ENCODE results near the gene KCNJ2. TPM values are rescaled to one million over a fixed set of nuclear protein-coding genes. Genes with fewer than 3 reads are reported as not detected.

Gene KCNJ2
- total RNA-seq, 4 donors from 2014 or later: 7.3 to 18.9 (median 10.6) TPM

GRCh38 chr17:70121126-70121525, 48.2 kb upstream of the KCNJ2 start:
- Histone ChIP-seq H3K27ac (peak overlapping the region in 1 of 4 donors; percentile 31), H3K4me3 (no peak overlapping the region), H3K27me3 (no peaks in the 10 kb centered on the region), H3K9me3 (no peaks in the 10 kb centered on the region), H3K36me3 (no peaks in the 10 kb centered on the region), H3K4me1 (no peaks in the 10 kb centered on the region)
- in situ Hi-C loops (cut with MboI; ENCODE audit: low sequenced_read_pairs in 4 of 4) (no loop called here), intact Hi-C loops (cut with DNase I; ENCODE audit: low total_unique reads) (no loop called here)
- no peak for TF ChIP-seq CTCF (IDR thresholded peaks at IDR 0.05 in 4 of 5, conservative IDR thresholded peaks at IDR 0.05 in 1 of 5)
- TF ChIP-seq POLR2A (IDR thresholded peaks at IDR 0.05): no peak
- DNase-seq: no peak
- no peak for ATAC-seq

GRCh38 chr17:70123193-70123592, 46.1 kb upstream of the KCNJ2 start:
- TF ChIP-seq CTCF (IDR thresholded peaks at IDR 0.05 in 4 of 5, conservative IDR thresholded peaks at IDR 0.05 in 1 of 5): no peak
- no peak for TF ChIP-seq POLR2A (IDR thresholded peaks at IDR 0.05)
- in situ Hi-C loops (cut with MboI; ENCODE audit: low sequenced_read_pairs in 4 of 4) (no loop called here), intact Hi-C loops (cut with DNase I; ENCODE audit: low total_unique reads) (no loop called here)
- no peak overlapping the region for H3K27ac ChIP-seq
- no peaks in the 10 kb centered on the region for H3K27me3 ChIP-seq
- DNase-seq (no peak), ATAC-seq (no peak)
- H3K36me3 ChIP-seq: no peaks in the 10 kb centered on the region
- H3K4me1 ChIP-seq: no peaks in the 10 kb centered on the region
- no peak overlapping the region for H3K4me3 ChIP-seq
- no peaks in the 10 kb centered on the region for H3K9me3 ChIP-seq

GRCh38 chr17:70124723-70125122, 44.6 kb upstream of the KCNJ2 start:
- DNase-seq: no peak
- H3K27me3 ChIP-seq: no peaks in the 10 kb centered on the region
- H3K36me3 ChIP-seq: no peaks in the 10 kb centered on the region
- no peak overlapping the region for H3K27ac ChIP-seq
- in situ Hi-C loops (cut with MboI; ENCODE audit: low sequenced_read_pairs in 4 of 4) (loop anchor here in 2 of 4 donors (25.0 kb wide), 2 partner anchors 387 to 787 kb away; partner anchors contain the start of gene ABCA5 (in 1 of the 2)), intact Hi-C loops (cut with DNase I; ENCODE audit: low total_unique reads) (no loop called here)
- H3K4me1 ChIP-seq: no peaks in the 10 kb centered on the region
- TF ChIP-seq CTCF (IDR thresholded peaks at IDR 0.05 in 4 of 5, conservative IDR thresholded peaks at IDR 0.05 in 1 of 5) (no peak), POLR2A (IDR thresholded peaks at IDR 0.05) (no peak)
- H3K4me3 ChIP-seq: no peak overlapping the region
- no peak for ATAC-seq
- H3K9me3 ChIP-seq: no peaks in the 10 kb centered on the region

GRCh38 chr17:70127221-70127873, 42.0 kb upstream of the KCNJ2 start:
- in situ Hi-C loops (cut with MboI; ENCODE audit: low sequenced_read_pairs in 4 of 4): loop anchor here in 2 of 4 donors (25.0 kb wide), 2 partner anchors 390 to 790 kb away; partner anchors contain the start of gene ABCA5 (in 1 of the 2)
- ATAC-seq (no peak), DNase-seq (no peak)
- no peaks in the 10 kb centered on the region for H3K9me3 ChIP-seq
- H3K4me3 ChIP-seq: no peak overlapping the region
- H3K27me3 ChIP-seq: no peaks in the 10 kb centered on the region
- H3K4me1 ChIP-seq: peaks cover 11 to 12% of the 10 kb centered on the region in 2 donors
- no peaks in the 10 kb centered on the region for H3K36me3 ChIP-seq
- H3K27ac ChIP-seq: no peak overlapping the region
- TF ChIP-seq POLR2A (IDR thresholded peaks at IDR 0.05): no peak
- TF ChIP-seq CTCF (IDR thresholded peaks at IDR 0.05 in 4 of 5, conservative IDR thresholded peaks at IDR 0.05 in 1 of 5): no peak
- intact Hi-C loops (cut with DNase I; ENCODE audit: low total_unique reads): no loop called here

Data from gastrocnemius medialis (tissue), 4 donors.